Transverse colon (tissue), 3 donors: ENCODE results near the gene FAM174C.
"Not testable (repeated sequence)": the region's sequence is repeated elsewhere in the genome, so short reads cannot be mapped to it uniquely, and the experiment has no call there.

Experiments
- CTCF ChIP-seq, 5 experiments: fragments of 200-600 bp in 3 of 5; fragments of 450-650 bp in 2 of 5; sonication (generic) in 3 of 5; IDR thresholded peaks; 1 replicate in 2 of 5; 2 replicates in 3 of 5; pipeline ENCODE4 v1.5.1; 2016 to 2017; ENCODE audit warnings: antibody characterized with exemption in 5 of 5, inconsistent platforms in 3 of 5, mild to moderate bottlenecking in 2 of 5, moderate library complexity in 1 of 5
- POLR2A ChIP-seq: fragments of 450-650 bp; IDR thresholded peaks from one replicate; pipeline ENCODE4 v1.6.1; 2016; ENCODE audit warnings: antibody characterized with exemption, mild to moderate bottlenecking, moderate library complexity

GRCh38 chr19:1320282-1320650, 44.9 kb downstream of the FAM174C start:
- not testable (repeated sequence) for TF ChIP-seq CTCF (IDR thresholded peaks at IDR 0.05); POLR2A
